PC-3 (cell line): ENCODE results near the gene APOA1. TPM values are rescaled to one million over a fixed set of nuclear protein-coding genes. Genes with fewer than 3 reads are reported as not detected.

ENCODE experiments used
- ATAC-seq: fragments of 200-7000 bp; cut with Tn5 transposase; 2 replicates; pipeline ENCODE4 v1.9.1; 2020; ENCODE audit warnings: mild to moderate bottlenecking, moderate library complexity
- BruUV-seq: library from RNA; stranded (reverse); fragments of 400-500 nt; replicated peaks from 2 replicates; lab custom pipeline; 2021; lab: Mats Ljungman, UMichigan
- CTCF ChIA-PET: fragments of 300-600 bp; sonication (Branson Sonifier 250); formaldehyde crosslinking; loops from one replicate; lab custom pipeline; 2022; ENCODE audit warnings: antibody characterized with exemption; lab: Charles Lee
- POLR2A ChIA-PET: fragments of 300-600 bp; sonication (Branson Sonifier 250); formaldehyde crosslinking; loops from one replicate; lab custom pipeline; 2022; ENCODE audit warnings: antibody characterized with exemption; ENCODE audit not compliant: unreplicated experiment; lab: Charles Lee
- DNase-seq: peaks from one replicate; pipeline ENCODE4 v3.0.0-alpha.2; 2015
- H2AFZ ChIP-seq: fragments of 300-600 bp; sonication (generic); 2 replicates; pipeline ENCODE4 v1.6.0; 2016; ENCODE audit warnings: antibody characterized with exemption, low read length
- H3F3A ChIP-seq: fragments of 300-600 bp; sonication (generic); one replicate; pipeline ENCODE4 v1.6.0; 2017; ENCODE audit warnings: antibody characterized with exemption, low read length, control low read depth, mild to moderate bottlenecking; ENCODE audit not compliant: unreplicated experiment
- H3K27ac ChIP-seq: fragments of 300-600 bp; sonication (generic); 2 replicates; pipeline ENCODE4 v1.5.1; 2016; ENCODE audit warnings: mild to moderate bottlenecking, low read length
- H3K27me3 ChIP-seq: fragments of 300-600 bp; sonication (generic); 2 replicates; pipeline ENCODE4 v1.6.1; 2016; ENCODE audit warnings: low read length, mixed read lengths
- H3K36me3 ChIP-seq: fragments of 300-600 bp; sonication (generic); 2 replicates; pipeline ENCODE4 v1.6.1; 2016; ENCODE audit warnings: low read depth, mixed run types, low read length, mixed read lengths
- H3K4me1 ChIP-seq: fragments of 300-600 bp; sonication (generic); 2 replicates; pipeline ENCODE4 v1.5.1; 2016; ENCODE audit warnings: low read length; ENCODE audit not compliant: insufficient read depth
- H3K4me2 ChIP-seq: fragments of 300-600 bp; sonication (generic); 2 replicates; pipeline ENCODE4 v1.6.0; 2016; ENCODE audit warnings: low read length
- H3K4me3 ChIP-seq: fragments of 300-600 bp; sonication (generic); 2 replicates; pipeline ENCODE4 v1.5.1; 2016; ENCODE audit warnings: mild to moderate bottlenecking, low read length, mixed read lengths
- H3K79me2 ChIP-seq: fragments of 300-600 bp; sonication (generic); 2 replicates; pipeline ENCODE4 v1.6.1; 2017; ENCODE audit warnings: low read length, mixed read lengths
- H3K9ac ChIP-seq: fragments of 300-600 bp; sonication (generic); 2 replicates; pipeline ENCODE4 v1.6.0; 2016; ENCODE audit warnings: mild to moderate bottlenecking, low read length
- H3K9me2 ChIP-seq: fragments of 300-600 bp; sonication (generic); replicated peaks from 2 replicates; pipeline ENCODE4 v1.6.1; 2016; ENCODE audit warnings: mixed run types, low read length, mixed read lengths
- H3K9me3 ChIP-seq: fragments of 300-600 bp; sonication (generic); 2 replicates; pipeline ENCODE4 v1.6.1; 2016; ENCODE audit warnings: low read length, mixed read lengths
- H4K20me1 ChIP-seq: fragments of 300-600 bp; sonication (generic); 2 replicates; pipeline ENCODE4 v1.6.1; 2016; ENCODE audit warnings: low read length, mixed read lengths
- EZH2 ChIP-seq: fragments of 300-600 bp; sonication (generic); IDR thresholded peaks from one replicate; pipeline ENCODE4 v1.6.1; 2017; ENCODE audit warnings: antibody characterized with exemption, mild to moderate bottlenecking, low read length; ENCODE audit not compliant: unreplicated experiment
- EZH2phosphoT487 ChIP-seq: fragments of 300-600 bp; sonication (generic); IDR thresholded peaks from 2 replicates; pipeline ENCODE4 v1.6.1; 2018; ENCODE audit warnings: mild to moderate bottlenecking, antibody characterized with exemption, low read length, borderline replicate concordance
- intact Hi-C: fragments of 100-400 bp; cut with micrococcal nuclease; formaldehyde crosslinking; loops from 2 replicates; pipeline ENCODE4 v1.9.0; 2023
- total RNA-seq: library from RNA; depleted of rRNA; stranded (reverse); fragments of >200 nt; gene quantifications from 2 replicates; pipeline ENCODE4 v1.2.3, GENCODE V29; 2014
- TF ChIP-seq, protein P1 (sequence below): fragments of 300-600 bp; sonication (generic); conservative IDR thresholded peaks from 2 replicates; pipeline ENCODE4 v1.5.1; 2017; ENCODE audit warnings: antibody characterized with exemption, low read depth, mild to moderate bottlenecking, low read length

Gene APOA1
- total RNA-seq, 1 experiment from 2014 or later = 0.33 TPM

GRCh38 chr11:116825434-116825833, 12.0 kb downstream of the APOA1 start:
- Histone ChIP-seq H4K20me1 (no peaks in the 10 kb centered on the region), H3K27ac (no peak overlapping the region), H3K4me2 (no peak overlapping the region), H3K27me3 (no peaks in the 10 kb centered on the region), H3K4me3 (no peak overlapping the region), H3F3A (no peaks in the 10 kb centered on the region), H3K4me1 (no peaks in the 10 kb centered on the region), H3K36me3 (no peaks in the 10 kb centered on the region), H3K79me2 (no peaks in the 10 kb centered on the region), H3K9ac (no peak overlapping the region), H2AFZ (no peak overlapping the region), H3K9me3 (no peaks in the 10 kb centered on the region), H3K9me2 (no peaks in the 10 kb centered on the region)
- TF ChIP-seq EZH2phosphoT487 = no peak
- TF ChIP-seq EZH2 = no peak
- TF ChIP-seq, protein P1, sequence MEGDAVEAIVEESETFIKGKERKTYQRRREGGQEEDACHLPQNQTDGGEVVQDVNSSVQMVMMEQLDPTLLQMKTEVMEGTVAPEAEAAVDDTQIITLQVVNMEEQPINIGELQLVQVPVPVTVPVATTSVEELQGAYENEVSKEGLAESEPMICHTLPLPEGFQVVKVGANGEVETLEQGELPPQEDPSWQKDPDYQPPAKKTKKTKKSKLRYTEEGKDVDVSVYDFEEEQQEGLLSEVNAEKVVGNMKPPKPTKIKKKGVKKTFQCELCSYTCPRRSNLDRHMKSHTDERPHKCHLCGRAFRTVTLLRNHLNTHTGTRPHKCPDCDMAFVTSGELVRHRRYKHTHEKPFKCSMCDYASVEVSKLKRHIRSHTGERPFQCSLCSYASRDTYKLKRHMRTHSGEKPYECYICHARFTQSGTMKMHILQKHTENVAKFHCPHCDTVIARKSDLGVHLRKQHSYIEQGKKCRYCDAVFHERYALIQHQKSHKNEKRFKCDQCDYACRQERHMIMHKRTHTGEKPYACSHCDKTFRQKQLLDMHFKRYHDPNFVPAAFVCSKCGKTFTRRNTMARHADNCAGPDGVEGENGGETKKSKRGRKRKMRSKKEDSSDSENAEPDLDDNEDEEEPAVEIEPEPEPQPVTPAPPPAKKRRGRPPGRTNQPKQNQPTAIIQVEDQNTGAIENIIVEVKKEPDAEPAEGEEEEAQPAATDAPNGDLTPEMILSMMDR = no peak
- POLR2A ChIA-PET = no interaction called here
- DNase-seq (no peak), ATAC-seq (no peak)
- intact Hi-C loops = no loop called here
- CTCF ChIA-PET = no interaction called here
- no TSS peak for BruUV-seq

DNA sequence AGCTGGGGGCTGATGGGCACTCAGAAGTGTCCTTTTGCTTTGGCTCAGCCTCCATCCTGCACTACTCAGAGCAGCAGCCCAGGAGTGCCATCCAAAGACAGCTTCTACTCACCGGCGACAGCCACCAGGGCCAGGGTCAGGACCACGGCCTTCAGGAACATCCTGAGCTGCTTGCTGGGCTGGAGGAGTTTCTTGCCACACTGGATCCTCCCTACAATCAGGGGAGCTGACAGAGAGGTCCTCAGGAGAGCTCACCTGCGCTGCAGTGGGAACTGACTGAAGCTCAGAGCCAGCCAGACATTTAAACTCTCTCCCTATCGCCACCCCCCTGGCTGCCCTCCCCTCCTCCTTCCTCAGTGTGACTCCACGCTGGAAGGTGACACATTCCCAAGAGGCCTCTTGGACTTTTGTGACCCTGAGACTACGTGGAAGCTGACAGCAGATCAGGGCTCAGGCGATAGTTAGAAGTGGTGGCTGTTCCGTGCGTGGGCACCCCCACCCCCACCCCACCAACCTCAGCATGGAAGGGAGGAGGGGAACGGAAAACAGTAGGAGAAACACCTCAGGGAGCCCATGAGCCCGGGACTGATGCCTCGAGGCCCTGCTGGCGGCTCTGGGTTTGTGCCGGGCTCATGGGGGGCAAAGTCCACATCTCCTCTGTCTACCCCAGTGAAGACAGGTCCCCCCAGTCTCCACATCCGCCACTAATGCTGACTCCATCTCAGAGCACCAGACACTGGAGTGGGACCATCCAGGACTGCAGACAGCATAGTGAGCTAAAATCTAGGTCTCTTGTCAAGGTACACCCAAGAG, 14.2 kb downstream of the APOA1 start, which contains the start of gene APOA4:
APOA4 (minus strand) TSS at position 274 of the 813 bp plus-strand sequence; CDS start at position 161, 113 bp downstream.
- TF ChIP-seq, protein P1 = no peak
- TF ChIP-seq EZH2 (no peak), EZH2phosphoT487 (no peak)
- no peaks in the 10 kb centered on the region for H3K4me1 ChIP-seq

DNA sequence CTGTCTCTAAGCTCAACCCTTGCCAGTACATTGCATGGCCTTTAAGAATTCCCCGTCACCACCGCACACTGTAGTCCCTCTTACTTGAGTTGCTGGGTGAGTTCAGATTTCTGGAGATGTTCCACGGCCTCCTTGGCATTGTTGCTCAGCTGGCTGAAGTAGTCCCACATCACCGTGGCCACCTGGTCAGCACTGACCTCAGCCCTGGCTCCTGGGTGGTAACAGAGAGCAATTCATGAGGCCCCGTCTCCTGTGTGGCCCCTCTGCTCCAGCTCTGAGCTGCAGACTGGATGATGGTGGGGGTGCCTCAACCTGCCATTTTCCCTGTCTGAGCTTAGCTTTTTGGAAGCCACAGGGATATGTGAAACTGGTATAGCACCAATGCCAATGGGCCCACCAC, 14.8 kb downstream of the APOA1 start:
- no peaks in the 10 kb centered on the region for H3K79me2 ChIP-seq
- ChIA-PET POLR2A (no interaction called here), CTCF (interaction anchor here (0.6 kb wide), 1 partner anchor 14 kb away, joined by 3 read pairs; no protein-coding TSS in a partner anchor)
- BruUV-seq = no TSS peak
- no peaks in the 10 kb centered on the region for H3K4me1 ChIP-seq
- H3K9me2 ChIP-seq = no peaks in the 10 kb centered on the region
- H3K27me3 ChIP-seq = no peaks in the 10 kb centered on the region
- H2AFZ ChIP-seq = no peak overlapping the region
- H3K27ac ChIP-seq = no peak overlapping the region
- H3K9me3 ChIP-seq = no peaks in the 10 kb centered on the region
- intact Hi-C loops = no loop called here
- ATAC-seq (no peak), DNase-seq (no peak)
- H3K36me3 ChIP-seq = no peaks in the 10 kb centered on the region
- H3K4me3 ChIP-seq = no peak overlapping the region
- no peak overlapping the region for H3K4me2 ChIP-seq
- H3F3A ChIP-seq = no peaks in the 10 kb centered on the region
- no peak for TF ChIP-seq EZH2
- no peak for TF ChIP-seq EZH2phosphoT487
- TF ChIP-seq, protein P1 = no peak
- H3K9ac ChIP-seq = no peak overlapping the region
- no peaks in the 10 kb centered on the region for H4K20me1 ChIP-seq

More for the DNA sequence above, 14.2 kb downstream of the APOA1 start, which contains the start of gene APOA4:
- Histone ChIP-seq H3K79me2 (no peaks in the 10 kb centered on the region), H3F3A (no peaks in the 10 kb centered on the region), H3K4me2 (no peak within 1 kb of the TSS), H2AFZ (no peak within 1 kb of the TSS), H3K36me3 (no peaks in the 10 kb centered on the region), H3K9me3 (no peaks in the 10 kb centered on the region), H3K27me3 (no peaks in the 10 kb centered on the region), H3K9me2 (no peaks in the 10 kb centered on the region), H4K20me1 (no peaks in the 10 kb centered on the region), H3K4me3 (no peak within 1 kb of the TSS), H3K9ac (no peak within 1 kb of the TSS), H3K27ac (no peak within 1 kb of the TSS)
- ChIA-PET CTCF (interaction anchor here (0.6 kb wide), 1 partner anchor 13 kb away, joined by 3 read pairs; no protein-coding TSS in a partner anchor), POLR2A (no interaction called here)
- intact Hi-C loops = no loop called here
- ATAC-seq (no peak), DNase-seq (no peak)
- BruUV-seq = no TSS peak
